Spinal cord (tissue), 10 donors: ENCODE measurements around the gene RECK. TPM values are rescaled to one million over a fixed set of nuclear protein-coding genes. Genes with fewer than 3 reads are reported as not detected.

Source experiments
- DNase-seq, 6 donors: peaks; one replicate each; pipeline versions ENCODE4 v3.0.0 to v3.0.0-alpha.2; 2013 to 2015; ENCODE audit warnings: low spot score in 6 of 6, low read depth in 4 of 6
- H3K27ac ChIP-seq: one replicate; pipeline ENCODE4 v1.5.1; 2013; ENCODE audit warnings: low read depth, low read length, control low read depth
- H3K27me3 ChIP-seq: one replicate; pipeline ENCODE4 v1.6.1; 2013; ENCODE audit warnings: low read length; ENCODE audit not compliant: control insufficient read depth, insufficient read depth
- H3K36me3 ChIP-seq: one replicate; pipeline ENCODE4 v1.6.1; 2013; ENCODE audit warnings: low read length; ENCODE audit not compliant: control insufficient read depth, insufficient read depth
- H3K4me1 ChIP-seq: one replicate; pipeline ENCODE4 v1.6.1; 2013; ENCODE audit warnings: low read length; ENCODE audit not compliant: control insufficient read depth, insufficient read depth
- H3K4me3 ChIP-seq: one replicate; pipeline ENCODE4 v1.5.1; 2013; ENCODE audit warnings: low read depth, low read length, control low read depth
- H3K9me3 ChIP-seq: one replicate; pipeline ENCODE4 v1.6.1; 2013; ENCODE audit warnings: low read length; ENCODE audit not compliant: control insufficient read depth, insufficient read depth
- WGBS: methylation state at CpG from one replicate; pipeline ENCODE4 v1.1.5; 2013; ENCODE audit warnings: missing lambda C conversion rate; ENCODE audit not compliant: insufficient coverage; 5-methylcytosine and 5-hydroxymethylcytosine counted together
- polyA plus RNA-seq, 2 donors: library from polyadenylated mRNA; unstranded; fragments of 120-200 nt; gene quantifications; one replicate each; pipeline ENCODE4 v1.2.1, GENCODE V29; 2013; ENCODE audit not compliant: insufficient read length in 2 of 2
- total RNA-seq, 2 donors: library from RNA; depleted of rRNA in 1 of 2; stranded (reverse); fragments of 120-200 nt in 1 of 2; fragments of >200 nt in 1 of 2; gene quantifications; one replicate each; pipeline versions ENCODE4 v1.2.3 to v1.2.4, GENCODE V29; 2013 to 2014
- donor health status: healthy.

The RECK gene
- total and polyA plus RNA-seq, 4 donors = 10.9 to 19.4 (median 17.3) TPM

- H3K4me3 ChIP-seq = no peak overlapping the region
- peaks cover 4% of the 10 kb centered on the region for H3K4me1 ChIP-seq
- H3K9me3 ChIP-seq = no peaks in the 10 kb centered on the region
- DNase-seq = peak; percentile 35 to 94 (median 52)
- H3K27ac ChIP-seq = no peak overlapping the region
- 34% methylated on average over 8 of the region's 13 CpGs for WGBS
- no peaks in the 10 kb centered on the region for H3K27me3 ChIP-seq
- no peaks in the 10 kb centered on the region for H3K36me3 ChIP-seq
Observed at GRCh38 chr9:36023260-36024048, 13.3 kb upstream of the RECK start.

GRCh38 chr9:36025746-36026145 is 11.0 kb upstream of the RECK start:
- no peaks in the 10 kb centered on the region for H3K36me3 ChIP-seq
- H3K27me3 ChIP-seq = no peaks in the 10 kb centered on the region
- DNase-seq = no peak
- H3K9me3 ChIP-seq = no peaks in the 10 kb centered on the region
- H3K4me1 ChIP-seq = peaks cover 4% of the 10 kb centered on the region
- no CpG with 5 or more reads among the region's 2 CpGs for WGBS
- H3K4me3 ChIP-seq = no peak overlapping the region
- no peak overlapping the region for H3K27ac ChIP-seq

GRCh38 chr9:36029202-36029601 is 7.5 kb upstream of the RECK start:
- Histone ChIP-seq H3K9me3 (no peaks in the 10 kb centered on the region), H3K36me3 (no peaks in the 10 kb centered on the region), H3K4me3 (no peak overlapping the region), H3K27me3 (no peaks in the 10 kb centered on the region), H3K4me1 (no peaks in the 10 kb centered on the region), H3K27ac (no peak overlapping the region)
- DNase-seq = no peak
- WGBS = no CpG with 5 or more reads among the region's 1 CpG

GRCh38 chr9:36029765-36030528 is 6.8 kb upstream of the RECK start:
- H3K9me3 ChIP-seq = no peaks in the 10 kb centered on the region
- H3K4me3 ChIP-seq = no peak overlapping the region
- no peaks in the 10 kb centered on the region for H3K4me1 ChIP-seq
- no peak for DNase-seq
- no CpG with 5 or more reads among the region's 3 CpGs for WGBS
- no peak overlapping the region for H3K27ac ChIP-seq
- H3K27me3 ChIP-seq = no peaks in the 10 kb centered on the region
- no peaks in the 10 kb centered on the region for H3K36me3 ChIP-seq

- Histone ChIP-seq H3K4me3 (no peak overlapping the region), H3K36me3 (no peaks in the 10 kb centered on the region), H3K27me3 (no peaks in the 10 kb centered on the region), H3K27ac (no peak overlapping the region), H3K4me1 (no peaks in the 10 kb centered on the region), H3K9me3 (no peaks in the 10 kb centered on the region)
- DNase-seq = no peak
- WGBS = no CpG with 5 or more reads among the region's 3 CpGs
Observed at GRCh38 chr9:36030871-36031270, 5.8 kb upstream of the RECK start.

GRCh38 chr9:36031774-36032555 is 4.7 kb upstream of the RECK start:
- Histone ChIP-seq H3K36me3 (no peaks in the 10 kb centered on the region), H3K9me3 (no peaks in the 10 kb centered on the region), H3K4me3 (no peak overlapping the region), H3K27me3 (no peaks in the 10 kb centered on the region), H3K4me1 (peaks cover 6% of the 10 kb centered on the region), H3K27ac (no peak overlapping the region)
- 83% methylated on average over 1 of the region's 6 CpGs for WGBS
- no peak for DNase-seq

GRCh38 chr9:36033788-36034187 is 2.9 kb upstream of the RECK start:
- Histone ChIP-seq H3K27ac (no peak overlapping the region), H3K4me3 (no peak overlapping the region), H3K36me3 (no peaks in the 10 kb centered on the region), H3K27me3 (no peaks in the 10 kb centered on the region), H3K9me3 (no peaks in the 10 kb centered on the region), H3K4me1 (peaks cover 10% of the 10 kb centered on the region)
- no CpG with 5 or more reads among the region's 3 CpGs for WGBS
- DNase-seq = no peak

GRCh38 chr9:36034234-36034633 is 2.5 kb upstream of the RECK start:
- Histone ChIP-seq H3K36me3 (no peaks in the 10 kb centered on the region), H3K4me3 (no peak overlapping the region), H3K9me3 (no peaks in the 10 kb centered on the region), H3K27me3 (no peaks in the 10 kb centered on the region), H3K4me1 (peaks cover 10% of the 10 kb centered on the region), H3K27ac (no peak overlapping the region)
- DNase-seq = no peak
- no CpG with 5 or more reads among the region's 5 CpGs for WGBS

GRCh38 chr9:36035006-36035405 is 1.7 kb upstream of the RECK start:
- no peaks in the 10 kb centered on the region for H3K9me3 ChIP-seq
- H3K4me1 ChIP-seq = peaks cover 10% of the 10 kb centered on the region
- no peak for DNase-seq
- H3K27me3 ChIP-seq = no peaks in the 10 kb centered on the region
- H3K36me3 ChIP-seq = no peaks in the 10 kb centered on the region
- no peak overlapping the region for H3K27ac ChIP-seq
- no peak overlapping the region for H3K4me3 ChIP-seq
- WGBS = no CpG with 5 or more reads among the region's 2 CpGs
